Activated CD4-positive, alpha-beta T cell treated with anti-CD3 and anti-CD28 coated beads, Interleukin-2, amount 50 U/mL, for 24 hours (primary cell): ENCODE measurements around the gene PPP2R2D.
A peak's percentile ranks its signal among the peaks of the same experiment; 100 is the strongest.
"Not testable (repeated sequence)": the region's sequence is repeated elsewhere in the genome, so short reads cannot be mapped to it uniquely, and the experiment has no call there.

Experiments
- DNase-seq, 2 donors: peaks; one replicate each; pipeline ENCODE4 v3.0.0-alpha.2; 2020; ENCODE audit warnings: low read depth in 1 of 2, low spot score in 1 of 2

Gene PPP2R2D

DNA sequence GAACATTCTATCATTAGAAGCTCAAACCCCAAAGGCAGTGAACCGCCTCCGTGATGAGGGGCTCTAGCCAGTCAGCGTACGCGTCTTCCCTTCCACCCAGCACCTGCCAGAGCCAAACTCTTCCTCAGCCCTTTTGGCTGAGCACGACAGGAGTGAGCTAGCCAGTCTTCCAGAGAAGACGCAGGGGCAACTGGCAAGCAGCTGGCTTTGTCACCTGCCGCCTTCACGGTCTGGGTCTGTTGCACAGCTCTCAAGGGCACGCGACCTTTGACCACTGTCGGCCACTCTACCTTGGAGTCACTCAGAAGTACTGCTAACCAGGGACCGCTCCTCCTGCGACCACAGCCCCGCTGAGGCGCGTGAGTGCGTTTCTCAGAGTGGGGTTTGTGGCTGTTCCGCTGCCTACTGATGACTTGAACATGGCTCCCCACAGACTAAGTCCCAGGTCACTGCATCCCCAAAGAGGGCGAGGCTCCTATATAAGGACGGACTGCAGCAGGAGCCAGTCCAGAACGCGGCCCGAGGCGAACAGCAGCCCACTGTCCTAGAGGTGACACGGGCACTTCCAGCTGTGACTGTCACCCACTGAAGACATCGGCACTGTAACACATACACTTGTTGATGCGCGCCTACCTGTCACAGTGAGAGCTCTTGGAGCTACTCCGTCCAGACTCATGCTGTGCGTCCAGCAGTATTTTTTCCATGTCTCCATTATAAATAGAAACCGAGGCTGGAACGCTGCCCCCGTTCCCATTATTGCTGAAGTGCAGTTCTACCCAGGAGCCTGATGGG, 72.5 kb downstream of the PPP2R2D start:
- DNase-seq, result no peak

DNA sequence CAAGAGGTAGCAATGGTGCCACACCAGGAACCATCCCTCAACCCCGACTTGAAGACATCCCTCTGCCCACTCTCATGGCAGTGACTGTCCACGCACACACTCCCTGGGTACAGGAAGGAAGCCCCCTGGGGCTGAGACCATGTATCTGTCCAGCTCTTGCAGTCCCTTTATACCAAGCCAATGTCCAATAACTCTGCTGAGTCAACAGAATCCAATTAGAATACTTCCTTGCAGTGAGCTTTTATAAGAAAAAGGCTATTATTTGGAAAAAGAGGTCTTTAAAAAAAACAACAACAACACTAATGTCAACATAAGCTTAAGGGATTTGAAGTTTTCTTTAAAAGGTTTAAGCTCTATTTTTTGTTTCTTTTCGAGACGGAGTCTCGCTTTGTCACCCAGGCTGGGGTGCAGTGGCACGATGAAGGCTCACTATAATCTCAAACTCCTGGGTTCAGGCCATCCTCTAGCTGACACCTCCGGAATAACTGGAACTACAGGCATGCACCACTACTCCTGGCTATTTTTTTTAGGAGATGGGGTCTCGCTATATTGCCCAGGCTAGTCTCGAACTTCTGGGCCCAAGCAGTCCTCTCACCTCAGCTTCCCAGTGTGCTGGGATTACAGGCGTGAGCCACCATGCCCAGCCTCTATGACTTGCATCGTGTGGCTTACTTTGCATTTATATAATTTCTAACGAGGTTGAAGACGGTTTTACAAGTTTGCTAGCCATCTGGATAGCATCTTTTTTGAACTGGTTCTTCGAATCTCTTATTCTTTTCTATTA, 73.4 kb downstream of the PPP2R2D start:
- DNase-seq, result no peak

DNA sequence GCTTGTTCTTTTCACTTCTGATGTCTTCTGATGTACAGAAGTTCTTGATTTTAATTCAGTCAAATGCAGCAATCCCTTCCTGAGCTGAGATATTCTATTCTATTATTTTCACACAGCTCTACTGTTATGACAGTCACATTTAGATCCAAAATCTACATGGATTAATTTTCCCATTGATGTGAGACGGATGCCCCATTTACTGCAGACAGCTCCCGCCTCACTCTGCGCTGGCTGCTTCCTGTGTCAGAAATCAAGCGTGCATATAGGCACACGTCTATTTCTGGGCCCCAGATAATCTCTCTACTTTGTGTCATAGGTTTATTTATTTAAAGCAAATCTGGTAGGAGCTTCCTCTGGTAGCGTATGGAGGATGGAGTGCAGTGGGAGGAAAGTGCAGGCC, 74.2 kb downstream of the PPP2R2D start:
- no peak for DNase-seq

DNA sequence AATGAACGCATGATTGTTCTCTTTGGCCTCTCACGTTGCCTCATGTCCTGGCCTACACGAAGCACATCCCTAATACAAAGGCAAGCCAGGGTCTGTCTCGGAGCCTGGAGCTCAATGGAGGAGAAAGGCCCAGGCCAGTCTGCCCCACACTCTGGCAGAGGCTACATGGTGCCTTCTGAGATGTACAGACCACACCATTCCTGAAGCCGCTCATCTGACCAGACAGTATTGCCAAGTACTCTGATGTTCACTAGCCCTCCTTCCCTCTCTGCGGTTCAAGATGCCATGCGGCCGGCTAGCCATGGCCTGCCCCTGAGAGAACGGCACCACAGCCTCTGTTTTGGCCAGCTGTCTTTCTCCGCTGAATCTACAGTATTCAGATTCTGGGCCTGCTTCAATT, 75.0 kb downstream of the PPP2R2D start:
- no peak for DNase-seq

DNA sequence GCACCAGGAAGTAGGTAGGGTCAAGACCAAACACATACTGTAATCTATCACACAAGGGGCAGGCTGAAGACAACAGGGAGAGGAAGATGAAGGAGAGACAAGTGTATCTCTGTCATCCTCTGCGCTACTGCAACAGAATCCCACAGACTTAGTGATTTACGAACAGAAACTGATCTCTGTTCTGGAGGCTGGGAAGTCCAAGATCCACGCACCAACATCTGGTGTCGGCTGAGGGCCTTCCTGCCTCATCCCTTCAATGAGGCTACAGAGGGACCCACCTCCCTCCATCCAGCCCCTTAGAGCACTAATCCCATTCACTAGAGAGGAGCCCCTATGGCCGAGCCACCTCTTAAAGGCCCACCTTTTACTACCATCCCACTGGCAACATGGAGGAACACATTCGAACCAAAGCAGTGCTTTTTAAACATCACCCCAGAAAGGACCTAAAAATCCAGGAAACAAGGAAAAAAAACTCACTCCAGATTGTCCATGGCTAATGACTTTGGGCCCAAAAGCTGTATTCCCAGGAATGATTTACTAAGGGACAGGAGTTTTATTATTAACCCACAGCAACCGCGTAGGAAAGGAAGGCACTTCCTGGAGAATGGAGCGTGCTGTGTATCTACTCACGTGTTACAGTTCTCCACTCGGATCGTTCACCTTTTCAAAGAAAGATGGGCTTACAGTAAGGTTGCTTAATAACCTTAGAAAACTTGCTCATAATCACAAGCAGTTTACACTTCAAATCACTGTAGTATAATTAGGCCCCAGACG, 76.7 kb downstream of the PPP2R2D start:
- DNase-seq, result no peak

DNA sequence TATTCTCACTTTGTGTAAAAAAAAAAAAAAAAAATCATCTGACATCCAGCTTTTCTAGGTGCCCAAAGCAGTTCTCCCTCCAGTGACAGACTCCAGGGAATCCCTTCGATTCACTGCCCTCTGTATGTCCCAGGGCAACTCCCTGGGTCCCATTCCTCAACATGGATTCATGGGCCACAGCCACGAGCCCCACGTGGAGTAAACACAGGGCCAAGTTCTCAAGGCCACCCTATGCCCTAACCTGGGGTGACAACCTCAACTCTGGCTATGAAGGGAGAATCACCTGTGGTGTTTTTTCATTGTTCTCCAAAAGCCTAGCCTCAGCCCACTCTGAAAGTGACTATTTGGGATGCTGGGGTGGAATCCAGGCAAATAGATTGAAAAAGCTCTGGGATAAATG, 77.6 kb downstream of the PPP2R2D start:
- DNase-seq, result no peak

DNA sequence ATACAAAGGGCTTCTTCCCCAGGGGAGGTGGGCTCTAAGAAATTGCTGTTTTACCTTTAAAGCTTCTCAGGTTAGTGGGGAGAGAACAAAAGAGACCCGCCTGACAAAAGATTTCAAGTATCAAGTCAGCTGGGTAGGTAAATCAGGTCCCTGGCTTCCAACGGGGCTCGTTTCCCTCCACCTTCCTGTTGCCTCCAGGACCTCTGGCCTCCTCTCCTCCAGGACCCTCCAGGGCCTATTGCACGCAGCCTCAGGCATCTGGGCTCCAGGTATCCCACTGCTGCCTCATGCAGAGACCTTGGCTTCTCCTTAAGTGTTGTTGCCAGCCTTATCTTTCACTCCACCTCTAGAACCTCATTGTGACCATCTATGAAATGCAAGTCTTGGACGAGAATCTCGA, 78.0 kb downstream of the PPP2R2D start:
- no peak for DNase-seq

DNA sequence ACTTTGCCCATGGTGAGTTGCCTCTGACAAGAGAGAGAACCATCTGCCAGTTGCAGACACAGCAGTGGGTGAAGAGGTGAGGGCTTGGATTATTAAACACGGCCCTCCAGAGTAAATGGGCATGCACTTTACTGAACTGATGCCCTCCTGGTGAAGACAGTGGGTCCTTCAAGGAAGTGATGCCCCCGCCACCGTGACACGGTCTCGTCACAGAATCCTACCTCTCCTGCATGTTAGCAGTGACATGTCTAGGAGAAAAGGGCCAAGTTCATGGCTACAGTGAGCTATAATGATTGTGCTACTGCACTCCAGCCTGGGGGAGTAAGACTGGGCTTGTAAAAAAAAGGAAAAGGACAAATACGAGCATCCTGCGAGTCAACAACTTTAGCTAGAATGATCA, 78.5 kb downstream of the PPP2R2D start:
- no peak for DNase-seq

DNA sequence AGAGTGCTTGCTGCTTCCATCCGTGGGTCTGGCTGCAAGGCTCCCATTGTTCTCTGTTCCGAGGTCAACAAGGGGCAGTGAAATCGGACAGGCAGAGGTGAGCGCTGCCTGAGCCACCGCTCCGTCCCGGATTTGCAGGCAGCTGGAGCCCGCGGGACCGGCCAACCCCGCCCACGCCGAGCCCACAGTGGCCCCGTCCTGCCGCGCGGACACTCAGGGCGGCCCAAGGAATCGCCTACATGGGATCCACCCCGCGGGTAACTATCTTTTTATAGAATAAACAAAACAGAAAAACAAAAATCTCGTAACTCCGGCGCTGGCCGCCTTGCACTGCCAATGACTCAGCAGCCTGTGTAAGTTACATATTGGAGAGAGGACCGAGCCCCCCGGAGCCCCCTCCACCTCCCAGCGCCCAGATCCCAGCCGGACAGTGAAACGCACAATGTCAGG, 79.0 kb downstream of the PPP2R2D start:
- DNase-seq, result no peak

DNA sequence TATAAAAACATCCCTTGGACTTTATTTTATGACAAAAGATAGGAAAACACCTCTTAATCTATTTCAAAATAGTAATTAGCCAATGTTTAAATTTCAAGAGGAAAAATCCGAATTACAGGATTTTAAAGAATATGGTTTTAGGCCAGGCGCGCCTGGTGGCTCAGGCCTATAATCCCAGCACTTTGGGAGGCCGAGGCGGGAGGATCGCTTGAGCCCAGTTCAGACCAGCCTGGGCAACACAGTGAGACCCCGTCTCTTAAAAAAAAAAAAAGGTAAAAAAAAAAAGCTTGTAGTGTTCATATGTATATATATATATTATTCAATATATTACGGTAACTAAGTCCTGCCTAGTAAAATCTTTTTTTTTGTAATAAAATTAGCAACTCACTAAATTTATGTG, 79.5 kb downstream of the PPP2R2D start:
- DNase-seq, result no peak

DNA sequence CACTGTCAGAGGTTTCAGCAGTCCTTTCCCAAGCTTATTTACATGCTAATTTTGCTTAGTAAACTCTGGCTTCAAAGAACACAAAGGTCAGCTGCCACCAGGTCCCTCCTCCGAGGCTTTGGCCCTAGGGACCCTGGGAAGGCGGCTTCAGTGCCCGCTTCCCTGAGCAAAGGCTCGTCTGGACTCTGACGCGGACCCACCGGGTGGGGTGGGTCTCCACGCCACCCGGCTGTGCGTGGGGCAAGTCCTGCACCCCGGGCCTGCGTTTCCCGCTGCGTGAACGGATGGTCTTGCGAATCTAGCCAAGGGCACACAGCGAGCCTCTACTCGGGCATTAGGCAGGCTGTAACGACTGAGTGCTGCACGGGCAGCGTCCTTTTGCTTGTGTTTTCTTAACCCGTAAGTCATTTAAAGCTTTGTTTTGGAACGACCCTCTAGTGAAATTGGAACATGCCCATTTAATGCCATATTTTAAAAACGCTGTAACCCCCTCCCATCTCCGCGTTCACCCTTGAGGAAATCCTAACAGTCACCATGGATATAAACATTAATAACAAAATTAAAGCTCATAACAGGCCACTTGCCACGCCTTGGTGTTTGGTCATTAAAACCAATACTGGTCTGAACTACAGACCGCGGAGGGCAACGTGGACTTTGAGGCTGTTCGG, 80.1 kb downstream of the PPP2R2D start:
- DNase-seq, result no peak

DNA sequence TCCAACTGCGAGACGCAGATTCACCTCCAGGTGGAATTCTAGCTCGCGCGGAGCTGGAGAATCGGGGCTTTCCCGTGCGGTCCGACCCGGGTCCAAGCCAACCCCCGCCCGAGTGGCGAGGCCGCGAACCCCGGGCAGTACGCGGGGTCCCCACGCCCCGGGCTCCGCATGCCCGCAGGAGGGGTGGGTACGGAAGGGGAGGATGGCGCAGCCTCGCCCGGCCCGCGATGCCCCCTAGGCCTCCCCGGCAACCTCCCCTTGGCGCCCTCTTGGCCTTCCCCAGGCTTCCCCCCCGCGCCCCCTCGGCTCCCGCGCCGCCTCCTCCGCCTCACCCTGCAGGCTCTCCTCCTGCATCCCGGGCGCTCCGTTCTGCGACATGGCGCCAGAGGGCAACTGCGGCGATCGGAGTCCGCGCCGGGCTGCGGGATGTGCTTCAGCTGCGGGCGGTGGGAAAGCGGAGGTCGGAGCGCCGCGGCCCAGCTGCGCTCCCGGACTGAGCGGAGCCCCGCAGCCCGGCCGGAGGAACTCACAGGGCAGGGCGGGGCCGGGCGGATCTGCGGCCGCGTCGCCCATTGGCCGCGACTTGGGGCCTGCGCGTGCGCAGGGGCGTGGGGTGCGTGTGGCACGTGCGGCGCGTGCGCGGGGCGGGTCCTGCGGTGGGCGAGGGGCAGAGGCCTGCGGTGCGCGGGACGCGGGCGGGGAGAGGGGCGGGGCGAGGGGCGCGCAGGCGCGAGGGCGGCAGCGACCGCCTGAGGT, 80.8 kb downstream of the PPP2R2D start, which contains the start of gene BNIP3:
Gene BNIP3, minus strand, starts transcription at position 495 of the 756 bp plus-strand sequence. Its CDS starts 117 bp downstream, at position 378.
- peak; percentile 87 to 90 for DNase-seq

DNA sequence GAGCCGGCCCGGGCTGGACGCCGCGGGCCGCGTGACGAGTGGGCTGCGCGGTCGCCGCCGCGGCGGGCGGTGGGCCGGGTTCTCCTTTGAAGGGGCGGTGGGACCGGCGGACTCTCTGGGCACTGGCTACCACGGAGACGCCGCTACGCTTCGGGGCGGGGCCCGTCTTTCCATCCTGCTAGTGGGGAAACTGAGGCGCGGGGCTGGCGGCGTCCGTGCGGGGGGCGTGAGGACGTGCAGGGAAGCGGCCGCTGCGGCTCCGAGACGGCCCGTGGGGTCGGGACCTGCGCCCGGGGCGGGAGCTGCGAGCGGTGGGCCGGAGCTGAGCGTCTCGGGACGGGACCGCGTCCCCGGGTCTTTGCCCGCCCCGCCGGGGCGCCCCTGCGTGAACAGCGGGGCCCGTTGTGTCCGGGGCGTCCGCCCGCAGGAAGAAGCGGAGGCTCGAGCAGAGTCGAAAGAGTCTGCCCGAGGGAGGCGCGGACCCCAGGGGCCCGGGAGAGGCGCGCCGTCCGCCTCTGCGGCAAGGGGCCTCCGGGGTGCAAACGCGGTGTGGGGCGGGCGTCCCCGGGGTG, 81.5 kb downstream of the PPP2R2D start:
- DNase-seq, result no peak

DNA sequence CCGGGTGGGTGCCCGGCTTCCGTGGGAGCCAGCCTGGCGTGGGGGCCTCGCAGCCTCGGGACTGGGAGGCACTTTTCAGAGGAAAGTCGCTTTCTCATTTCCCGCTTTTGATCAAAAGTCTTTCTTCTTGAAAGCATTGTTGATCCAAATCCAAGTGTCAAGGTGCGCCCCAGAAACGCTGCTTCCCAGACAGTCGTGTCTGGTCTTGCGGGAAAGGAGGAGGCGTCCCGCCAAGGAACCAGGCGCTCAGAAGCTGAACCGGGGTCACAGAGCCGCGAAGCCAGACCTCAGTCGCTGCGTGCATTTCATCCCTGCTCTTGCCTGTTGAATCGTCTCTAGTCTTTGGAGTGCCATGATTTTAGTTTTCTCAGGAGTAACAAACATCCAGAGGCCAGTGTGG, 82.0 kb downstream of the PPP2R2D start:
- DNase-seq, result no peak

DNA sequence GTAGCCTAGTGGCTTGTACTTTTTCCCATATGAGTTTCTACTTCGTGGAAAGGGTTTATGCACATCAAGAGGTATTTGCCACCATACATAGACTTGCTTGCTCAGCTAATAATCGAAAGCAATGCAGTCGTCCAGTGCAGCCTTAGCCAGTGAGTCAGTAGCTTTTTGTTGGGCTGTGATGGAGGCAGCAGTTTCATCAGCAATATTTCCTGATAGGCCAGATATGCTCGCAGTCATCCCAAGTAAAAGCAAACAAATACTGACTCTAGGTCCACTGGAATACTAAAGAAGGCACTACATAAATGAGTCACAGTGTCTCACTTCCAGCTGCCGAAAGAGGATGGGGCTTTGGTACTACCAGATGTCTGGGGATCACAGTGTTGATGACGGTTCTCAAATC, 83.0 kb downstream of the PPP2R2D start:
- DNase-seq, result no peak

DNA sequence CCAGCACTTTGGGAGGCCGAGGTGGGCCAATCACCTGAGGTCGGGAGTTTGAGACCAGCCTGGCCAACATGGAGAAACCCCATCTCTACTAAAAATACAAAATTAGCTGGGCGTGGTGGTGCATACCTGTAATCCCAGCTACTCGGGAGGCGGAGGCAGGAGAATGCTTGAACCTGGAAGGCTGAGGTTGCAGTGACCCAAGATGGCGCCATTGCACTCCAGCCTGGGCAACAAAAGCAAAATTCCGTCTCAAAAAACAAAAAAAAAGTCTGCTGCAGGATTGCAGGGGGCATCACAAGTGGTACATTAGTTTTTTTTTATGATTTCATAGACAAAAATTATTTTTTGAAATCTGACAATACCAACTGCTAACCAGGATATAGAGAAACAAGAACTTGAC, 86.0 kb downstream of the PPP2R2D start:
- not testable (repeated sequence) for DNase-seq

DNA sequence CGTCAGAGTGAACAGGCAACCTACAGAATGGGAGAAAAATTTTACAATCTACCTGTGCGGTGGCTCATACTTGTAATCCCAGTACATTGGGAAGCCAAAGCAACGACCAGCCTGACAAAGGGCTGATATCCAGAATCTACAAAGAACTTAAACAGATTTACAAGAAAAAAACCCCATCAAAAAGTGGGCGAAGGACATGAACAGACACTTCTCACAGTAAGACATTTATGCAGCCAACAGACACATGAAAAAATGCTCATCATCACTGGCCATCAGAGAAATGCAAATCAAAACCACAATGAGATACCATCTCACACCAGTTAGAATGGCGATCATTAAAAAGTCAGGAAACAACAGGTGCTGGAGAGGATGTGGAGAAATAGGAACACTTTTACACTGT, 86.5 kb downstream of the PPP2R2D start:
- not testable (repeated sequence) for DNase-seq

DNA sequence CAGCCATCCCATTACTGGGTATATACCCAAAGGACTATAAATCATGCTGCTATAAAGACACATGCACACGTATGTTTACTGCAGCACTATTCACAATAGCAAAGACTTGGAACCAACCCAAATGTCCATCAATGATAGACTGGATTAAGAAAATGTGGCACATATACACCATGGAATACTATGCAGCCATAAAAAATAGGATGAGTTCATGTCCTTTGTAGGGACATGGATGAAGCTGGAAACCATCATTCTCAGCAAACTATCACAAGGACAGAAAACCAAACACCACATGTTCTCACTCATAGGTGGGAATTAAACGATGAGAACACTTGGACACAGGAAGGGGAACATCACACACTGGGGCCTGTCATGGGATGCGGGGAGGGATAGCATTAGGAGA, 87.0 kb downstream of the PPP2R2D start:
- DNase-seq, result not testable (repeated sequence)

DNA sequence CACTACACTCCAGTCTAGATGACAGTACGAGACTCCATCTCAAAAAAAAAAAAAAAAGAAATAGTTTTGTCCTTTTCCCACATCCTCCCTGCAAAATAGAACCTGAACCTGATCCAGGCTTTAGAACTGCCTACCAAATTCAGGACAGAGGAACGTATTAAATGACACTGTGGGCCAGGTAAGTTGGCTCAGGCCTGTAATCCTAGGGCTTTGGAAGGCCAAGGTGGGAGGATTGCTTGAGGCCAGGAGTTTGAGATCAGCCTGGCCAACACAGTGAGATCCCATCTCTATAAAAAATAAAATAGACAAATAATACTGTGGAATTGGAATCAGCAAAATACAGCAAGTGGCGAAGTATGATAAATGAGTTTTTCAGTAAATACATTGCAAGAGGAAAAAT, 90.9 kb downstream of the PPP2R2D start:
- DNase-seq, result no peak

DNA sequence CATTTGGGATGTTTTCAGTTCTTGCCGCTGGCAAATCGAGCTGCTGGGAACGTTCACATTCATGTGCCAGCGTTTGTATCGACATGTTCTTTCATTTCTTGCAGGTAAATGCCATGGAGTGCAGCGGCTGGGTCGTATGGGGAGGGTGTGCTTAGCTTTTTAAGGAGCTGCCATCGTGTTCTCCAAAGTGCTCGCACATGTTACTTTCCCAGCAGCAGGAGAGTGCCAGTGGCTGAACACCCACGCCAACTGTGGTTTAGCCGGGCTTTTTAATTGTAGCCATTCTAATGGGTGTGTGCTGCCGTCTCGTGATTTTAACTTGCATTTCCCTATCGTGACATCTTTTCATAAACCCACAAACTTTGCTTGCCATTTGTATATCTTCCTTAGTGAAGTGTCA, 92.5 kb downstream of the PPP2R2D start:
- no peak for DNase-seq
